Activated CD4-positive, alpha-beta T cell treated with anti-CD3 and anti-CD28 coated beads, Interleukin-2, Interleukin-4, amounts not matched to agents 100 ng/mL and 50 ng/mL, durations not matched to agents 16 hours and 8 hours (primary cell): ENCODE results near the gene PROKR2.
A peak's percentile ranks its signal among the peaks of the same experiment; 100 is the strongest.

Source experiments
- DNase-seq: peaks from one replicate; pipeline ENCODE4 v3.0.0-alpha.2; 2020; ENCODE audit warnings: low spot score

Gene PROKR2

GRCh38 chr20:5282561-5282960, 34.2 kb downstream of the PROKR2 start:
- no peak for DNase-seq

- DNase-seq, result no peak
Measured at GRCh38 chr20:5279661-5280060, 37.1 kb downstream of the PROKR2 start.

DNA sequence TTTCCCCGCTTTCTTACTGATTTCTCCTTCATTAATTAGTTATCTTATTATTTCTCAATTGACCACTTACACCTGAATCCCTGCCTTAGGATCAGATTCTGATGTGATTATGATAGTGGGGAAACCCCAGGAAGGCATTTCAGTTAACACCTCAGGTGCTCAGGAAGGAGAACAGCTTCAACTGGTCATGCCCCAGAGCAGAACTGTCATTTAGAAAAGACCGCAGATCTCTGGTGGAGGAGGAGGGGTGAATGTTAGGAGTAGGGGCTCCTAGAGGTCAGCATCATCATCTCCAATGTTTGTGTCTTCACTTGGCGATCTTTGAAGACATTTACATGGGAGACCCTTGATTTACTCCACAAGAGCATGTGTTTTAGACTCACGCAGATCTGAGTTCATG, 44.5 kb downstream of the PROKR2 start:
- DNase-seq, result no peak

DNA sequence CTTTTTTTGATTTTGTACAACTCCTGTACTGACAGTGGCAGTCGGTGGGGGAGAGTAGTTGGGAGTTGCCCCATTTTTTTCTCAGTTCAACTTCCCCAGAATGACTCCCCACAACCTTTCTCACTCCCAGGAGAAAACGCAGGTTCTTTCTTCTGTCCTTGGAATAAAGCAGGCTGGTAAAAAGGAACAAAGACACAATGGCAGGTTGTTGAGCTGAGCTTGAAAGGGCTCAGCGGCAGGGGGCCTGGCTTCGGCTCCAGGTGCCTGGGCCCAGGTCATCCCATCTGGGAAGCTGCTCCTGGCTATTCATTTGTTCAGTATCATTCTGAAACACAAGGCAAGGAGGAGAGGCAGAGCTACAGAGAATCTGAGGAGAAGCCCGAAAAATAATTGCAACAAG, 46.2 kb downstream of the PROKR2 start:
- DNase-seq, result no peak

DNA sequence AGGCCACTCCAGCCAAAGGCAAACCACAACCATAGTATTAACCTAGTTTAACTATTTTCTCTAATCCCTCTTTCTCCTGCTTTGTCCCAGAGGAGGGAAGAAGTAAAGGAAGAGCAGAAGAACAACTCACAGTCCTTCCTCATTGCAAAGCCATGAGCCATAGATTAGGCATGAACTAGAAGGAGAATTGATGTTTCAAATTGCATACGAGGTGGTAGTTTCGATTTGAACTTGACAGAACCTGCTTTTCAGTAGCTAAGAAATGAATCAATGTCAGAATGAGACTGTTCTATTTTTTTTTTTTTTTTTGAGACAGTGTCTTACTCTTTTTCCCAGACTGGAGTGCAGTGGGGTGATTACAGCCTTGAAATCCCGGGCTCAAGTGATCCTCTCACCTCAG, 48.3 kb downstream of the PROKR2 start:
- peak; percentile 2 for DNase-seq

GRCh38 chr20:5267092-5267491, 49.7 kb downstream of the PROKR2 start:
- no peak for DNase-seq
